ENCODE data around the gene ZNF710.

ZNF710 gene

DNA sequence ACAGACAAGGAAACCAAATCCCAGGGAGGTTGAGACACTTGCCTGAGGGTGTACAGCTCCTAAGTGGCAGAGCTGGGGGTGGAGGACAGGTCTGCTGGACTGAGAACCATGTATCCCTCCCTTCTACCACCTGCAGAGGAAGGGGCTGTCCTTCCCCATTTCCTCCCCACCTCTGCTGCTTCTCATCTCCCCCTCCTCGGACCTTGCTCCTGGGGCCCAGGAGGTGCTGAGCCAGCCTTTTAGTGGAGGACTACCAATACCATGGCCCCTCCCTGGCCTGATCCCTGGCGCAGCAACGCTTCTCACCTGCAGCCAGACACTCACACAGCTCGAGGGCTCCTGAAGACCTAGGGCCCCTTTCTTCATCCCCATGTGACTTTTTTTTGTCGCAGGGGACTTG, 50.8 kb downstream of the ZNF710 start:
- Histone ChIP-seq H2AFZ (ENCODE audit: low read depth, low read length) (no peak overlapping the region), H3K4me3 (ENCODE audit: low read depth in 1 of 2, low read length in 2 of 2) (no peak overlapping the region), H3K27ac (ENCODE audit: low read length) (no peak overlapping the region), H3K4me1 (ENCODE audit: insufficient read depth, low read length) (no peaks in the 10 kb centered on the region), H3K9ac (ENCODE audit: low read depth, low read length) (no peak overlapping the region), H3K27me3 (ENCODE audit: insufficient read depth, low read length, poor library complexity) (no peaks in the 10 kb centered on the region), H3K36me3 (ENCODE audit: insufficient read depth, low read length) (no peaks in the 10 kb centered on the region), H4K20me1 (ENCODE audit: insufficient read depth, low read length) (peaks cover 48% of the 10 kb centered on the region; the same call in 1 of the 2 replicates), H3K4me2 (ENCODE audit: insufficient read depth, low read length) (no peak overlapping the region), H3K9me3 (ENCODE audit: insufficient read depth, low read length, severe bottlenecking) (no peaks in the 10 kb centered on the region), H3K79me2 (ENCODE audit: insufficient read depth, low read length) (peaks cover 5% of the 10 kb centered on the region; the same call in 1 of the 2 replicates)
- DNase-seq (no peak), ATAC-seq (ENCODE audit: insufficient read depth, low read depth) (no peak)
- TF ChIP-seq, protein P1, sequence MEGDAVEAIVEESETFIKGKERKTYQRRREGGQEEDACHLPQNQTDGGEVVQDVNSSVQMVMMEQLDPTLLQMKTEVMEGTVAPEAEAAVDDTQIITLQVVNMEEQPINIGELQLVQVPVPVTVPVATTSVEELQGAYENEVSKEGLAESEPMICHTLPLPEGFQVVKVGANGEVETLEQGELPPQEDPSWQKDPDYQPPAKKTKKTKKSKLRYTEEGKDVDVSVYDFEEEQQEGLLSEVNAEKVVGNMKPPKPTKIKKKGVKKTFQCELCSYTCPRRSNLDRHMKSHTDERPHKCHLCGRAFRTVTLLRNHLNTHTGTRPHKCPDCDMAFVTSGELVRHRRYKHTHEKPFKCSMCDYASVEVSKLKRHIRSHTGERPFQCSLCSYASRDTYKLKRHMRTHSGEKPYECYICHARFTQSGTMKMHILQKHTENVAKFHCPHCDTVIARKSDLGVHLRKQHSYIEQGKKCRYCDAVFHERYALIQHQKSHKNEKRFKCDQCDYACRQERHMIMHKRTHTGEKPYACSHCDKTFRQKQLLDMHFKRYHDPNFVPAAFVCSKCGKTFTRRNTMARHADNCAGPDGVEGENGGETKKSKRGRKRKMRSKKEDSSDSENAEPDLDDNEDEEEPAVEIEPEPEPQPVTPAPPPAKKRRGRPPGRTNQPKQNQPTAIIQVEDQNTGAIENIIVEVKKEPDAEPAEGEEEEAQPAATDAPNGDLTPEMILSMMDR (IDR thresholded peaks at IDR 0.05; ENCODE audit: borderline replicate concordance, extremely low read depth, low read length, poor library complexity, severe bottlenecking) = no peak
- TF ChIP-seq EZH2 (IDR thresholded peaks at IDR 0.05; ENCODE audit: borderline replicate concordance, low read depth, low read length, severe bottlenecking) = no peak

DNA sequence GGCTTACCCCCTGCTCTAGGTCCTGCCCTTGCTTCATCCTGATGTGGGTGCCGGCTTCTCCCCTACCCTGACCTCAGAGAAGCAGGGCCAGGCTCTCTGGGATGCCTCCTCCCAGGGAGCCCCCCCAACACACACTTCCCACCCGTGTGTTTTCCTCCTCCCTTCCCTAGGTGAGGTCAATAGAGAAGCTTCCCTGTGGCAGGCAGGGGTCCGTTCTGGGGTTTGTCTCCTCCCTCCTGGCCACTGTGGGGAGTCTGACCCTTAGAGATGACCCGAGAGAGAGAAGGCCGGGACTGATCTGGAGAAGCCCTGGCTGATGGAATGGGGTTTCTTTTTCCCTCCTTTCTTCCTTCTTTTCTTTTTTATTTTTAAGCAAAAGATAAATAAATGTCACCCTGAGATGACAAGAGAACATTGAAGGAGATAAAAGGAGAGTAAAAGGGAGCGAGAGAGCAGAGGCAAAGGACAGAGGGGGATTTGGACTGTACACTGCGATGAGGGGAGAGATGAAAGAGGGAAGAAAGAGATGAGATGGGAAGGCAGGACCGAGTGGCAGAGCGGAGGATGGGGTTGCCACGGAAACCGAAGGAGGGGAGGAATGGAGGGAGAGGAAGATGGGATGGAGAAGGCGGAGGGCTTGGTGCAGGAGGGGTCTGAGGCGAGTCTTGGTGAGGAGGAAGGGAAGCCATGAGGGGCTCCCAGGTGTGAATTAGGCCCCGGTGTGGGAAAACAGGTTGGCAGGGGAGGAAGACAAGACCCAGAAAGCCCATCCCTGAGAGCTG, 52.8 kb downstream of the ZNF710 start:
- Histone ChIP-seq H3K4me2 (ENCODE audit: insufficient read depth, low read length) (no peak overlapping the region), H3K9ac (ENCODE audit: low read depth, low read length) (no peak overlapping the region), H3K79me2 (ENCODE audit: insufficient read depth, low read length) (peaks cover 3% of the 10 kb centered on the region; the same call in 1 of the 2 replicates), H3K4me1 (ENCODE audit: insufficient read depth, low read length) (no peaks in the 10 kb centered on the region), H3K4me3 (ENCODE audit: low read depth in 1 of 2, low read length in 2 of 2) (no peak overlapping the region), H4K20me1 (ENCODE audit: insufficient read depth, low read length) (peaks cover 38% of the 10 kb centered on the region; the same call in 1 of the 2 replicates), H3K36me3 (ENCODE audit: insufficient read depth, low read length) (no peaks in the 10 kb centered on the region), H2AFZ (ENCODE audit: low read depth, low read length) (no peak overlapping the region), H3K27me3 (ENCODE audit: insufficient read depth, low read length, poor library complexity) (no peaks in the 10 kb centered on the region), H3K27ac (ENCODE audit: low read length) (no peak overlapping the region), H3K9me3 (ENCODE audit: insufficient read depth, low read length, severe bottlenecking) (no peaks in the 10 kb centered on the region)
- TF ChIP-seq EZH2 (IDR thresholded peaks at IDR 0.05; ENCODE audit: borderline replicate concordance, low read depth, low read length, severe bottlenecking) = no peak
- TF ChIP-seq, protein P1 (IDR thresholded peaks at IDR 0.05; ENCODE audit: borderline replicate concordance, extremely low read depth, low read length, poor library complexity, severe bottlenecking) = no peak
- no peak for ATAC-seq (ENCODE audit: insufficient read depth, low read depth)
- no peak for DNase-seq

GRCh38 chr15:90054618-90055097, 53.5 kb downstream of the ZNF710 start:
- DNase-seq (no peak), ATAC-seq (ENCODE audit: insufficient read depth, low read depth) (no peak)
- Histone ChIP-seq H3K9ac (ENCODE audit: low read depth, low read length) (no peak overlapping the region), H3K4me1 (ENCODE audit: insufficient read depth, low read length) (no peaks in the 10 kb centered on the region), H4K20me1 (ENCODE audit: insufficient read depth, low read length) (peaks cover 32% of the 10 kb centered on the region; the same call in 1 of the 2 replicates), H3K36me3 (ENCODE audit: insufficient read depth, low read length) (no peaks in the 10 kb centered on the region), H3K4me3 (ENCODE audit: low read depth in 1 of 2, low read length in 2 of 2) (no peak overlapping the region), H3K9me3 (ENCODE audit: insufficient read depth, low read length, severe bottlenecking) (no peaks in the 10 kb centered on the region), H2AFZ (ENCODE audit: low read depth, low read length) (no peak overlapping the region), H3K79me2 (ENCODE audit: insufficient read depth, low read length) (peaks cover 3% of the 10 kb centered on the region; the same call in 1 of the 2 replicates), H3K27ac (ENCODE audit: low read length) (no peak overlapping the region), H3K4me2 (ENCODE audit: insufficient read depth, low read length) (no peak overlapping the region), H3K27me3 (ENCODE audit: insufficient read depth, low read length, poor library complexity) (no peaks in the 10 kb centered on the region)
- no peak for TF ChIP-seq EZH2 (IDR thresholded peaks at IDR 0.05; ENCODE audit: borderline replicate concordance, low read depth, low read length, severe bottlenecking)
- TF ChIP-seq, protein P1 (IDR thresholded peaks at IDR 0.05; ENCODE audit: borderline replicate concordance, extremely low read depth, low read length, poor library complexity, severe bottlenecking) = no peak

Measured in DND-41 (cell line).